Smooth muscle cell (in vitro differentiated cells): ENCODE data around the gene ANGPTL8. TPM values are rescaled to one million over a fixed set of nuclear protein-coding genes. Genes with fewer than 3 reads are reported as not detected.

Experiments used
- DNase-seq: peaks from one replicate; lab custom pipeline; 2025; ENCODE audit not compliant: unreplicated experiment; lab: John Stamatoyannopoulos, UW
- H2AFZ ChIP-seq: fragments of 200-600 bp; sonication (generic); 2 replicates; pipeline ENCODE4 v1.6.0; 2016; ENCODE audit warnings: antibody characterized with exemption, low read depth, mild to moderate bottlenecking
- H3F3A ChIP-seq: fragments of 200-600 bp; sonication (generic); 2 replicates; pipeline ENCODE4 v1.6.0; 2017; ENCODE audit warnings: antibody characterized with exemption, low read depth
- H3K27ac ChIP-seq: fragments of 200-600 bp; sonication (generic); 2 replicates; pipeline ENCODE4 v1.5.1; 2016; ENCODE audit warnings: low read depth, mild to moderate bottlenecking
- H3K27me3 ChIP-seq: fragments of 200-600 bp; sonication (generic); 2 replicates; pipeline ENCODE4 v1.6.1; 2016; ENCODE audit warnings: low read depth, mild to moderate bottlenecking
- H3K36me3 ChIP-seq: fragments of 200-600 bp; sonication (generic); 2 replicates; pipeline ENCODE4 v1.5.1; 2016; ENCODE audit warnings: low read depth
- H3K4me1 ChIP-seq: fragments of 200-600 bp; sonication (generic); 2 replicates; pipeline ENCODE4 v1.5.1; 2016; ENCODE audit warnings: low read depth
- H3K4me2 ChIP-seq: fragments of 200-600 bp; sonication (generic); 2 replicates; pipeline ENCODE4 v1.6.0; 2016; ENCODE audit warnings: mild to moderate bottlenecking
- H3K4me3 ChIP-seq: fragments of 200-600 bp; sonication (generic); 2 replicates; pipeline ENCODE4 v1.5.1; 2016; ENCODE audit warnings: mild to moderate bottlenecking
- H3K79me2 ChIP-seq: fragments of 200-600 bp; sonication (generic); 2 replicates; pipeline ENCODE4 v1.6.0; 2016; ENCODE audit warnings: low read depth, mild to moderate bottlenecking
- H3K9ac ChIP-seq: fragments of 200-600 bp; sonication (generic); 2 replicates; pipeline ENCODE4 v1.6.0; 2016; ENCODE audit warnings: low read depth
- H3K9me3 ChIP-seq: fragments of 200-600 bp; sonication (generic); replicated peaks from 2 replicates; pipeline ENCODE4 v1.5.1; 2016; ENCODE audit warnings: low read depth
- H4K20me1 ChIP-seq: fragments of 200-600 bp; sonication (generic); 2 replicates; pipeline ENCODE4 v1.6.0; 2016; ENCODE audit warnings: low read depth
- WGBS: methylation state at CpG from one replicate; pipeline ENCODE4 v1.1.7; 2016; ENCODE audit warnings: low lambda C conversion rate; 5-methylcytosine and 5-hydroxymethylcytosine counted together
- polyA plus RNA-seq: library from polyadenylated mRNA; unstranded; fragments of >200 nt; fragmentation: Nextera tagmentation; extraction: Ambion mirVana; gene quantifications from 2 replicates; pipeline ENCODE4 v1.2.1, GENCODE V29; 2016
- total RNA-seq: library from RNA; depleted of rRNA; stranded (reverse); fragments of >200 nt; gene quantifications from 2 replicates; pipeline ENCODE4 v1.2.3, GENCODE V29; 2014
- TF ChIP-seq, protein P1 (sequence below): fragments of 200-600 bp; sonication (generic); IDR thresholded peaks from 2 replicates; pipeline ENCODE4 v1.5.1; 2017; ENCODE audit warnings: borderline replicate concordance, mild to moderate bottlenecking, antibody characterized with exemption; ENCODE audit not compliant: insufficient read depth, poor library complexity, severe bottlenecking

Gene ANGPTL8
- total and polyA plus RNA-seq, 2 experiments from 2014 or later, result 0.54 to 0.80 TPM

DNA sequence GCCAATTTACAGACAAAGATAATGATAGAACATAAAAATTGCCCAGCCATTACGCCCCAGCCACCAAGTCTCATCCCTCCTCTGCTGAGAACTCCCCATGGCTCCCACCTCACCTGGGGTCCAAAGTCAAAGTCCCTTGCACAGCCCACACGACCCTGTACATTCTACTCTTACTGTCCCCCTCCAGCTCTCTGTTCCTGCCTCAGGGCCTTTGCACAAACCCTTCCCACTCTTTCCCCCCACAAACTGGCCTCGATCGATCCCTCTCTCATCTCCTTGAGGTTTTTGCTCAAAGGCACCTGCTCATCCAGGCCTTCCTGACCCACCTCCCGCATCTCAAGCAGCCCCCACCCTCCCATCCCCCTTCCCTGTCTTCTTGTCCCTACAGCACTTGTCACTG lies 21.6 kb downstream of the ANGPTL8 start:
- H2AFZ ChIP-seq, result no peak overlapping the region
- H3K36me3 ChIP-seq, result no peaks in the 10 kb centered on the region
- H3K4me3 ChIP-seq, result peak overlapping the region; percentile 95
- H3K4me2 ChIP-seq, result no peak overlapping the region
- TF ChIP-seq, protein P1, sequence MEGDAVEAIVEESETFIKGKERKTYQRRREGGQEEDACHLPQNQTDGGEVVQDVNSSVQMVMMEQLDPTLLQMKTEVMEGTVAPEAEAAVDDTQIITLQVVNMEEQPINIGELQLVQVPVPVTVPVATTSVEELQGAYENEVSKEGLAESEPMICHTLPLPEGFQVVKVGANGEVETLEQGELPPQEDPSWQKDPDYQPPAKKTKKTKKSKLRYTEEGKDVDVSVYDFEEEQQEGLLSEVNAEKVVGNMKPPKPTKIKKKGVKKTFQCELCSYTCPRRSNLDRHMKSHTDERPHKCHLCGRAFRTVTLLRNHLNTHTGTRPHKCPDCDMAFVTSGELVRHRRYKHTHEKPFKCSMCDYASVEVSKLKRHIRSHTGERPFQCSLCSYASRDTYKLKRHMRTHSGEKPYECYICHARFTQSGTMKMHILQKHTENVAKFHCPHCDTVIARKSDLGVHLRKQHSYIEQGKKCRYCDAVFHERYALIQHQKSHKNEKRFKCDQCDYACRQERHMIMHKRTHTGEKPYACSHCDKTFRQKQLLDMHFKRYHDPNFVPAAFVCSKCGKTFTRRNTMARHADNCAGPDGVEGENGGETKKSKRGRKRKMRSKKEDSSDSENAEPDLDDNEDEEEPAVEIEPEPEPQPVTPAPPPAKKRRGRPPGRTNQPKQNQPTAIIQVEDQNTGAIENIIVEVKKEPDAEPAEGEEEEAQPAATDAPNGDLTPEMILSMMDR, result no peak
- H3K27ac ChIP-seq, result no peak overlapping the region
- H3K9me3 ChIP-seq, result no peaks in the 10 kb centered on the region
- no peaks in the 10 kb centered on the region for H3K4me1 ChIP-seq
- no peaks in the 10 kb centered on the region for H4K20me1 ChIP-seq
- no peak for DNase-seq
- H3F3A ChIP-seq, result no peaks in the 10 kb centered on the region
- H3K27me3 ChIP-seq, result no peaks in the 10 kb centered on the region
- no peak overlapping the region for H3K9ac ChIP-seq
- WGBS, result 87% methylated on average over 5 of the region's 5 CpGs
- peaks cover 10% of the 10 kb centered on the region for H3K79me2 ChIP-seq

DNA sequence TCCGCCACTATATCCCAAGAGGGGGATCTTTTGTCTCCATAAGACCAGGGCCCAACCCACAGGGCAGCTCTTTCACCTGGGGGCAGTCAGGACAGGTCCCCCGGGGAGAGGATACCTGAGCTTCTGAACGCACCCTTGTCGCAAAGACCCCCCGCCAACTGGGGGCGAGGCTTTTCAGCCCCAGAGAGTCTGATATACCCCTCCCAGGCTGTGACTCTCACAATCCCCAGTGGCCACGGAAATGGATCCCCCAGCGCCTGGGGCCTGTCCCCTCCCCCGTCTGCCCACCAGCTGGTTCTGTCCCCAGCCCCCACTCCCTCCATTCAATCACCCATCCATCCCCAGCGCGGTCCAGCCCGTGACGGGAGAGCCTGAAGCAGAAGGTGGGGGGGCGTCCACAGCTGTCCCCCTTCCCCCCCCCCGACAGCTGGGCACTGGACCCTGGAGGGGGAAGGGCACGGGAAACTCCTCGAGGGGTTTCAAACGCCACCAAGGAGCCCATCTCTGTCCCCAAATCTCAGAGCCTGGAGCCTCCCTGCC lies 22.1 kb downstream of the ANGPTL8 start:
- peaks cover 10% of the 10 kb centered on the region for H3K79me2 ChIP-seq
- peak overlapping the region; percentile 94 for H2AFZ ChIP-seq
- no peaks in the 10 kb centered on the region for H3F3A ChIP-seq
- H3K36me3 ChIP-seq, result no peaks in the 10 kb centered on the region
- TF ChIP-seq, protein P1, result no peak
- H3K4me2 ChIP-seq, result peak overlapping the region; percentile 97
- WGBS, result 20% methylated on average over 13 of the region's 18 CpGs
- peak overlapping the region; percentile 73 for H3K9ac ChIP-seq
- peak overlapping the region; percentile 95 for H3K4me3 ChIP-seq
- no peak overlapping the region for H3K27ac ChIP-seq
- no peaks in the 10 kb centered on the region for H3K4me1 ChIP-seq
- no peak for DNase-seq
- H3K9me3 ChIP-seq, result no peaks in the 10 kb centered on the region
- H3K27me3 ChIP-seq, result no peaks in the 10 kb centered on the region
- no peaks in the 10 kb centered on the region for H4K20me1 ChIP-seq

DNA sequence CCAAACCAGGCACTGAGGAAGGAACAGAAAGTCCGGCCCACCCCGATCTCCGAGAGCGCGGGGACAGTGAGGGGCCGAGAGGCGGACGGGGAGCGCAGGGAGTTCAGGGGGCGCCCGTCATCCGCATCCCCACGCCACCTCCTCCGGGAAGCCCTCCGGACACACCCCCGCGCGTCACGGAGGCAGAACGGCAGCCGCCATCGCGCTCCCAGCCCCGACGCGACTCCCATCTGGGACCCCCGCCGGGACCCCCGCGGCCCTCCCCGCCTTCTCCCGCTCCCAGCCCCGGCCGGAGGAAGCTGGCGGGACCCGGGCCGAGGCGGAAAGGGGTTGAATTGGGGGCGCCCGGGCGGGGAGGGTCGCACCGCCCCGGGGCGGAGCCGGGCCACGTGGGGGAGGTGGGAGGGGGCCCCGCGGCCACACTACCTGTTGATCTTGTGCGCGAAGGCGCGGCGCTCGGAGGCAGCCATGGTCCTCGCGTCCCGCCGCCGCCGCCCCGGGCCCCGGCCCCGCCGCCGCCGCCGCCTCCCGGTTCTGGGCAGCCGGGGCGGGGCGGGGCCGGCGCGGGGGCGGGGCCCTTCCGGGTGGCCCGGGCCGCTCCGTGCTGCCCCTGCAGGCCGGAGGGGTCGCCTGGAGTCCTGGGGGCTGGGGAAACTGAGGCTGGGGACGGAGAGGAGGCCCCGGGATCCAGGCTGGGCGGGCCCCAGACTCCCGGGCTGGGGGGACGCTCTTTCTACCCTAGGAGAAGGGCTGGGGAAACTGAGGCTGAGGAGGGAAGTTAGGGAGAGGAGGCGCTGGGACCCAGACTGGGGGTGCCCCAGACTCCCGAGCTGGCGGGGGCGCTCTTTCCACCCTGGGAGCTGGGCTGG lies 22.8 kb downstream of the ANGPTL8 start, which contains the start of gene DOCK6:
DOCK6 (minus strand) TSS at position 554 of the 869 bp plus-strand sequence; CDS start at position 470, 84 bp downstream.
- H3K9ac ChIP-seq, result peak within 1 kb of the TSS; percentile 73
- H2AFZ ChIP-seq, result peak within 1 kb of the TSS; percentile 94
- H3K4me1 ChIP-seq, result no peaks in the 10 kb centered on the region
- peak within 1 kb of the TSS; percentile 95 for H3K4me3 ChIP-seq
- DNase-seq, result no peak
- peaks cover 10% of the 10 kb centered on the region for H3K79me2 ChIP-seq
- WGBS, result 9% methylated on average over 7 of the region's 91 CpGs
- H3K27me3 ChIP-seq, result no peaks in the 10 kb centered on the region
- H4K20me1 ChIP-seq, result no peaks in the 10 kb centered on the region
- TF ChIP-seq, protein P1, result peak; percentile 38
- no peaks in the 10 kb centered on the region for H3K9me3 ChIP-seq
- no peaks in the 10 kb centered on the region for H3K36me3 ChIP-seq
- H3F3A ChIP-seq, result no peaks in the 10 kb centered on the region
- H3K4me2 ChIP-seq, result peak within 1 kb of the TSS; percentile 97
- no peak within 1 kb of the TSS for H3K27ac ChIP-seq
